SH-SY5Y (cell line): ENCODE results near the gene TMEM150C.

ENCODE experiments used
- GATA2 ChIP-seq: IDR thresholded peaks from 2 replicates; pipeline ENCODE4 v1.6.1; 2011; ENCODE audit warnings: mild to moderate bottlenecking, low read depth, low read length
- GATA3 ChIP-seq: IDR thresholded peaks from 2 replicates; pipeline ENCODE4 v1.6.1; 2011; ENCODE audit warnings: low read depth, mild to moderate bottlenecking, low read length, moderate library complexity

GRCh38 chr4:82508011-82508410, 53.8 kb downstream of the TMEM150C start:
- TF ChIP-seq GATA3: no peak
- no peak for TF ChIP-seq GATA2
